GM20431 (cell line): ENCODE measurements around the gene TBC1D1.

ENCODE experiments used
- in situ Hi-C: fragments of 300-500 bp; cut with MseI, MboI; formaldehyde crosslinking; loops from one replicate; pipeline ENCODE4 v1.15.0; 2020; ENCODE audit warnings: low sequenced_read_pairs; ENCODE audit not compliant: unreplicated experiment

TBC1D1 gene

DNA sequence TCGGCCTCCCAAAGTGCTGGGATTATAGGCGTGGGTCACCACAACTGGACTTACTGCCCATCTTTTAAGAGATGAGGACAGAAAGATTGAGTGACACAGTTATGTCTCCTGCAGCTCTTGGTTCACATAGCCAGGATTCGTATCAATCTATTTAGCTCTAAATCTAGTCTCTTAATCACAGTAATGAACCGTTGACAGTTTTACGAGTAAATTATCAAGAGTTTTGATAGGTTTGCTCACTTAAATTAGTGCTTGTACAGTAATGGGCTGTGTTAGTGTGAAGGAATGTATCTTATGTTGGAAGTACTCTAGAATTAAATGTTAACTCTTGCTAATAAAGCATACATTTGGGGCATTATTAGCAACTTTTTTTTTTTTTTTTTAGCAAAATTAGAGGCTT is 175.0 kb downstream of the TBC1D1 start:
- in situ Hi-C loops = loop anchor here (10.0 to 25.0 kb wide), 3 partner anchors 99 to 621 kb away; no protein-coding TSS in a partner anchor

DNA sequence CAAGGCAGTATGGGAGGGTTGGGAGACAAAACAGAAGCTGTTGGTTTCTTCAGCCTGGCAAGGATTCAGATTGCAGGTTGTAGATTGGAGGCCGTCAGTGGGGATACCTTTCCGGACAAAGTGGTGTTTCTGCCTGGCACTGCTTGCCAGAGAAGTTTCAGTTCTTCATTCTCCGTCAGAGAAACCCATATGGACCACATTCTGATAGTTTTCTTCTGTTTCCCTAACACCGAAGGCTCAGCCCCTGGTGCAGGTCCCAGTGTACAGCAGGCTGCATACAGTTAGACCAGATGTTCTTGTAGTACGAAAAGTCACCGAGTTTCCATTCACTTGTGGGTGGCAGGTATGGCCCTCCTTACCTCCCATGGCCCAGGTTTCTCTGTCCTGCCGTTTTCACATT is 176.6 kb downstream of the TBC1D1 start:
- in situ Hi-C loops = loop anchor here (10.0 to 25.0 kb wide), 3 partner anchors 97 to 620 kb away; no protein-coding TSS in a partner anchor

DNA sequence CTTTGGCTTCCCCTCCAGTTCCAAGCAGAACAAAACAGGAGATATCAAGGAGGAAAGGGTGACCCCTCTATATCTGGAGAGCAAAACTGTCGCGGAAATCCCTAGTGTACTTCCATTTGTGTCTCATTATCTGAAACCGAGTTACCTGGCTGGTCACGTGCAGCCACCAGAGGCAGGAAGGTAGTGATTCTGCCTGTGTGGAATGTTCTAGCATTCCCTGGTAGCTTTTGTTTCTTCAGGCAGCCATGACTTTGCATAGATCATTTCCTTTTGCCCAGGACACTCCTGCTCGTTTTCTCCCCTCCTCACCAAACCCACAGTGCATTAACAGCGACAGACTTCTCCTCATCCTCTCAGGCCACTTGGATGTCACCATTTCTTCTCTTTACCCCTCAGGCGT is 177.2 kb downstream of the TBC1D1 start:
- in situ Hi-C loops = loop anchor here (10.0 to 25.0 kb wide), 3 partner anchors 97 to 619 kb away; no protein-coding TSS in a partner anchor

DNA sequence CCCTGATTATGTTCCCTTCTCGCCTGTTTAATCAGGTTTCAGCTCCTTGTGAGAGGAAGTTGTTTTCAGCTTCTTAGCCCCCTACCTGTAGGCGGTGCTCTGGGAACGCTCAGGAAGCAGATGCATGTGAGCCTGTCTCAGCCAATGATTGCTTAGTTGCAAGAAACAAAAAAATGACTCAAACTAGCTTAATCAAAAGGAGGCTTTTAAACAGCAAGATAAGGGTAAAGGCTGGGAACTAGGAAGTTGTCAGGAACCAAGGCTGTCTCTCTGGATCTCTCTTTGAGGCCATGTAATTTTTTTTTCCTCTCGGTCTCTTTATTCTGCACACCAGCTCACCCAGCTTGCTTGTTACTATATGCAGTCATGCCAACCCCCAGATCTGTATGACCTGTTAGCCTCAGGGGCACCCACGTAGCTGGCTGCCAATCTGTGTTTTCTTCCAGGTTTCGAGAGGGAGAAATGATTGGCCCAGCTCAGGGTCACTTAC is 178.4 kb downstream of the TBC1D1 start:
- in situ Hi-C loops = loop anchor here (10.0 to 25.0 kb wide), 3 partner anchors 95 to 618 kb away; no protein-coding TSS in a partner anchor

DNA sequence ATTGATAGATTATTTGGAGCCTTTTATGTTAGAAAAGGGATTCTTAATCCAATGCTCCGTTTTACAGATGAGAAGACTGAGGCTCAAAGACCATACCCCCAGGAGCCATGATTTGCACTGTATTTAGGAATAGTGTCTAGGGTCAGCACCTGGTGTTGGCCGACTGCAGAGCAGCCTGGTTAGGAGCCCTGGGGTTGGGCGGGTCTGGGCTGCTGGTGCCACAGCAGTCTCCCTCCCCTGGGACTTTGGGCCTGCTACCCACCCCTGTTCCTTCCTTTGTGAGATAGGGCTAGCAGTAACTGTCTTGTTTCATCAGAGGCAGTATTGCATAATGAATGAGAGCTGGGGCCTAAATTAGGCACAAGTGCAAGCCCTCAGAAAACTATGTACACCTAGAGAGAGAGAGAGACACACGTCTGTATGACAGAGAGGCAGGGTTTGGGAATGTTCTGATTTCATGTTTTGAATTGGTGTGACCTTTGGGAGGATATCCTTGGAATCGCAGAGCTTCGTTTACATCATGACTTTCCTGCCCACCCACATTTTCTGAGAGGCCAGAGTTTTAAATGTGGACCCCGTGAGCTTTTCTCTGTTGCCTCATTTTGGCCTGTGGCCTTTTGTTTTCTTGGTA is 181.0 kb downstream of the TBC1D1 start:
- in situ Hi-C loops = loop anchor here (25.0 kb wide), 2 partner anchors 215 to 615 kb away; no protein-coding TSS in a partner anchor

DNA sequence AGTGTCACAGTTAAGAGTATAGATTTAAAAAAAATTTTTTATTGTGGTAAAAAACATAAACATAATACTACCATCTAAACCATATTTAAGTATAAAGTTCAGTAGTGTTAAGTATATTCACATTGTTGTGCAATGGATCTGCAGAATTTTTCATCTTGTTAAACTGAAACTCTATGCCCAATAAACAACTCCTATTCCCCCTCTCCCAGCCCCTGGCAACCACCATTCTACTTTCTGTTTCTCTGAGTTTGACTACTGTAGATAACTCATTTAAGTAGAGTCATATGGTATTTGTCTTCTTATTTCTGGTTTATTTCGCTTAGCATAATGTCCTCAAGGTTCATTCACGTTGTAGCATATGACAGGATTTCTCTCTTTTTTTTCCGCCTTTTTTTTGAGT is 181.7 kb downstream of the TBC1D1 start:
- in situ Hi-C loops = loop anchor here (25.0 kb wide), 2 partner anchors 215 to 615 kb away; no protein-coding TSS in a partner anchor

DNA sequence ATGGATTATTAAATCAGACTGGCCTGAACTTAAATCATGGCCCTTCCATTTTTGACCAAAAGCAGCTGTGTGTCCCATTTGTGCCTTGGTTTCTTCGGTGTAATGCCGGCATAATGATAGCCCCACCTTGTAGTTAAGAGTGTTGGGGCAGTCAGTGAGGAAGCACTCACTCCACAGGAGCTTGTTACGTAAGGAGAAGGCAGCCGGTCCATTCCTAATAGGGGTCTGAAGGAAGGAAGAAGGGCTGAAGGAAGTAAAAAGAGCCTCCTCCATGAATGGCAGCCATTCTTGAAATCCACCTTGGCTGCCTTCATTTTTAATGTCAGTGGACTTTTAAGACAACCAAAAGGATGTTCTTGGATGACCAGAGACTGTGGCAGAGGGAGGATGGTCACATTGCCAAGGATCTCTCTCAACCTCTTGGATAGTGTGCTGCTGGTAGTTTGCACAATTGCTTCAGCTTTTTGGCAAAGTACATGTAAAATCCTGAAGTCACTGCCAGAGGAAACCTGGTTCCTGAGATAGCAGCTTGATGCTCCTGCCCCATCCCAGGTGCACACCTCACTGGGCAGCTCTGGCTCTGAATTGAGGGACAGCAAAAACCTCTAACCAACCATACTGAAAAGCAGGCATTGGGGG is 182.8 kb downstream of the TBC1D1 start:
- in situ Hi-C loops = loop anchor here (25.0 kb wide), 2 partner anchors 214 to 614 kb away; no protein-coding TSS in a partner anchor

DNA sequence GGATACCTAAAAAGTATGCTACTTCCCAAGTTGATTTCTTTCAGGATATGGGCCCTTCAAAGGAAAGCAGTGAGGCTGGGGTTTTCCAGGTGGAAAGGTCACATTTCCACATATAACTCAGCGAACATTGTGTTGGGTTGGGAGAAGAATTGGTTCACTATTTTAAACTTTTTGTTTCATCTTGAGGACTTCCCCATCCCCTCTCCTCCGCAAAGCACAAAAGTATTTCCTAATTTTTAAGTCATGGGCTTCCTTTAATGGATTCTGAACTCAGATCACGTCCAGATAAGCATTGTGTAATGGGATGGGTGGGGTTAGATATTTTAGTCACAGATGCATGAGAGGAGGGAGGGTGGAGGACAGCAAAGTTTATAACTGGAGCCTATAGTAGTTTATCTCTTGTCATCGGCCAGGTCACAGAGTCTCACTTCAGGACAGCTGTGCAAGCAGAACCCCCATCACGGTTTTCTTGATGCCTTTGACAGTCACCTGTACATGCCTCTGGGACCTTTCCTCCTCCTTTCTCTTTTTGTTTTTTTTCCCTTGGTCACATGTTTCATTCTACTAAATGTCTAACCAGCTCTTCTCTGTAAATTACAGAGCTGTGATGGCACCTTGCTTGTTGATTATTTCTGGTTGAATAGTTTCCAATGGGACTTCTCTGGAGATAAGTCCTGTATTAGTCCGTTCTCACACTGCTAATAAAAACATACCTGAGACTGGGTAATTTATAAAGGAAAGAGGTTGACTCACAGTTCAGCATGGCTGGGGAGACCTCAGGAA is 184.7 kb downstream of the TBC1D1 start:
- in situ Hi-C loops = no loop called here

DNA sequence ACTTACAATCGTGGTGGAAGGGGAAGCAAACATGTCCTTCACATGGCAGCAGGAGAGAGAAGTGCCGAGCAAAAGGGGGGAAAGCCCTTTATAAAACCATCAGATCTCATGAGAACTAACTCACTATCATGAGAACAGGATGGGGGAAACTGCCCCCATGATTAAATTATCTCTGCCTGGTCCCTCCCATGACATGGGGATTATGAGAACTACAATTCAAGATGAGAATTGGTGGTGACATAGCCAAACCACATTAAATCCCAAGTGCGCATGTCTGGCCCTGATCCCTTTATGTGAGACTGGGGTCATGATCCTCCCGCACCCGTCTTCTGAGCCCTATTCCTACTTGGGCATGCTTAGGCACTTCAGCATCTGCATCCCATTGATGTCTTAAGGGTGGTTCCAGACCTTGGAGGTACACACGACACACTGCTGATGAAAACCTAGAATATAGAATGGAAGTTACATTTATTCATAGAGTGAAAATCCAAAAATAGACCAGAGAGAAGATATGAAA is 185.3 kb downstream of the TBC1D1 start:
- in situ Hi-C loops = no loop called here

DNA sequence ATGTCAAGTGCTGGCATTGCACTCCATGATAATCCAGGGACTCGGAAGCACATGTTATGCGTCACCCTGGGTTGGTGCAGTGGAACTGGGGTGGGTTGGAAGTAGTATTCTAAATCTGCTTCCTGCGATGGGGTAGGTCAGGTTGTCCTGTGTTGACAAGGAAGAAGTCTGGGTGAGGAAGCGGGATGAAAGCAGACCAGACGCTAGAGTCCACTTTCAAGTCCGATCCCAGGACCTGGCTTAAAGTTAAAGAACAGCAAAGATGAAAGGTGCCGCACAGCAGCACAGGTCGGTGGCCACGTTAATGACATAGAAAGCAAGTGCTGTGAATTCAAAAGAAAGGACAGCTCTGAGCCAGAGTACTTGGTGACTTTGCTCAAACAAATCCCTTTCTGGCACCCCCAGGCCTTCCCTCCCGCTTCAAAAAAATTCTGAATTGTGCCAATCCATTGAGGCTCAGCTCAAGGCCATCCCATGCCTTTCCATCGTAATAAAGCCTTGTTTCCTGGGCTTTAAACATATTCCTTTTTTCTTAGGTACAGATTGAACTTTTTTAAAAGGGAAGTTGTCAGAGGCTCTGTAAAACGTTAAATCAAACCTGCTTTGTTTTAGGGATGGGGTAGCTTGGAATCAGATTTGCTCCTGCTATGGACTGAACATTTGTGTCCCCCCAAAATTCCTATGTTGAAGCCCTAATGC is 187.1 kb downstream of the TBC1D1 start:
- in situ Hi-C loops = no loop called here

DNA sequence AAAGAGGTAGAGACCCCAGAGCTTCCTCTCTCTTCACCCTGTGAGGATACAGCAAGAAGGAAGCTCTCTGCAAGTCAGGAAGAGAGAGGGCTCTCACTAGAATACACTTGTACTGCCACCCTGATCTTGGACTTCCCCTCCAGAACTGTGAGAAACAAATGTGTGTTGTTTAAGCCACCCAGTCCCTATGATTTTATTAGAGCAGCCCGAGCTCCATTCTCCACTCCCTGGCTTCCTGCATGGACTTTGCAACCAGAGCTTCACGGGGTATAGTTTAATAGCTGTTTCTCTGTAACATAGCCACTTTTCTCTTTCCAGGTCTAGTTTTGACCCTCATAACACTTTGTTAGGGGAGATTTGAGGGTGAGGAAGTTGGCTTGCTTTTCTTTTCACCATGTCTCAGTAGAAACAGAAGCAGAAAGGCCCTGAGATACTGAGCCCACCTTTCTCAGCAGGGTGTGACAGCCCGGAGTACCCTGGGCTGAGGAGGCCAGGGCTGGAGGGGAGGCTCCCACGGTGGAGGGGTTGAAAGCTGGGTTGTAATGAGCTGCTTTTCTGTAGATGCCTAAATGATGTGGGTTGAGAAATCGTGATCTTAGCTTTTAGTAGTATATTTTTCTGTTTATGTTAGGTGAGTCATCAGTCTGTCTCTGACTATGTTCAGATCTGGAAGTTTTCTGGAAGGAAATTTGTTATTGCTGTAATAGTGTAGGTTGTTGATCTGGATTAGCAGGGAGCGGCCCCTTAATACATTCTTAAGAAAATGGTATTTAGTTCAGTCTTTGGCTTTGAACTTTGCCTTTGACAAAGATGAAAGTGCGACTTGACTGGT is 187.9 kb downstream of the TBC1D1 start:
- in situ Hi-C loops = no loop called here

DNA sequence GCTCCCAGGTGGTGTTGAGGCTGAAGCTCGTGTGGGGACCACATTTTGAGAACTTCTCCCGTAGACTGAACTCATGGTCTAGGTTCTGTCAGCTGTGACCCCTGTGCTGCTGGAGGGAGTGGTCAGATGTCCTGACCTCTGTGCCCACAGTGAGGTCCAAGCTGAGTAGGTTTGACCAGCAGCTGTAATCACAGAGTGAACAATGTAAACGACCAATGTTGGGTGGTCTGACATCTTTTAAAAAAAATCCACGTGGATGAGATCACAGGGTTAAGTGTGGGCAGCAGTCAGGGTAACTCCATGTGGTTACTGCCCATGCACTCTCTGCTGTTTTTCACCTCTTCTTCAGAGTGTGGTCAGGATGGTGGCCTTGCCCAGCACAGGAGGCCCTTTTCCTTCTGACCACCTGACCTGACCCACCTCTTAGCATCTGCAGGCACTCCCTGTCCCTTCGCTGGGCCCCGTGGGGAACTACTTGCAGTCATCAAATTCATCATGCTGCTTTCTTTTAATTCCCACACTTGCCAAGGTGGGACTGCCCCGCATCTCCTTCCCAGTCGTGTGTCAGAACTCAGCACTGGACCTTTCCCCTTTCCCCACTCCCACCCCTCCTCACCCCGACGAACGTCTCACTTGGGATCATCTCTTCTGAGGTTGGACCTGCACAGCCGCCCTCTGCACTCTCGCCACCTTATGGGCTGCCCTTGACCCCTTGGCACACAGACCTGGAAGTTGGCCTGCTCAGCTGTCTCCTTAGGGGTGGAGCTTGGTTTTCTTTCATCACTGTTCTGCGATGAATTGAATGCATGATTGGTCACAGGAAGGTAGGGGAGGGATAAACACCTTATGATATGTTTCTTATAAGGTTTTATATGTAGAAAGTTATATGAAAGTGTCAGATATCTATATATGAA is 189.4 kb downstream of the TBC1D1 start:
- in situ Hi-C loops = no loop called here

DNA sequence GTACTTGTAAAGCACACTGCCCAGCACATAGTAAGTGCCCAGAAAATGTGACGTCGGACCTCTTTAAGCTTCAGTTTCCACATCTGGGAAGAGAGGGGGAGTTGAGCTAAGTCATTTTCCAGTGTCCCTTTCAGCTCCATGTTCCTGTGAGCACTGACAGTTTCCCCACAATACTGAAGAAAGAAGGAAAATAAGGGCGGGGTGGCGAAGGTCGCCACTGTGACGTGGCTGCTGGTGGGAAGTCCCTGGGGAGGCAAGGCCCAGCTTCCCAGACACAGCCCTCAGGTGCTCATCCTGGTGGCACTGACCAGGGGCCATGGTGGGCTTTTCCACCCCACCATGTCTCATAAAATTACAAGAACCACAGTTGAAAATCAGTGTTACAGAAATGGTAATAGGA is 191.1 kb downstream of the TBC1D1 start:
- in situ Hi-C loops = no loop called here

DNA sequence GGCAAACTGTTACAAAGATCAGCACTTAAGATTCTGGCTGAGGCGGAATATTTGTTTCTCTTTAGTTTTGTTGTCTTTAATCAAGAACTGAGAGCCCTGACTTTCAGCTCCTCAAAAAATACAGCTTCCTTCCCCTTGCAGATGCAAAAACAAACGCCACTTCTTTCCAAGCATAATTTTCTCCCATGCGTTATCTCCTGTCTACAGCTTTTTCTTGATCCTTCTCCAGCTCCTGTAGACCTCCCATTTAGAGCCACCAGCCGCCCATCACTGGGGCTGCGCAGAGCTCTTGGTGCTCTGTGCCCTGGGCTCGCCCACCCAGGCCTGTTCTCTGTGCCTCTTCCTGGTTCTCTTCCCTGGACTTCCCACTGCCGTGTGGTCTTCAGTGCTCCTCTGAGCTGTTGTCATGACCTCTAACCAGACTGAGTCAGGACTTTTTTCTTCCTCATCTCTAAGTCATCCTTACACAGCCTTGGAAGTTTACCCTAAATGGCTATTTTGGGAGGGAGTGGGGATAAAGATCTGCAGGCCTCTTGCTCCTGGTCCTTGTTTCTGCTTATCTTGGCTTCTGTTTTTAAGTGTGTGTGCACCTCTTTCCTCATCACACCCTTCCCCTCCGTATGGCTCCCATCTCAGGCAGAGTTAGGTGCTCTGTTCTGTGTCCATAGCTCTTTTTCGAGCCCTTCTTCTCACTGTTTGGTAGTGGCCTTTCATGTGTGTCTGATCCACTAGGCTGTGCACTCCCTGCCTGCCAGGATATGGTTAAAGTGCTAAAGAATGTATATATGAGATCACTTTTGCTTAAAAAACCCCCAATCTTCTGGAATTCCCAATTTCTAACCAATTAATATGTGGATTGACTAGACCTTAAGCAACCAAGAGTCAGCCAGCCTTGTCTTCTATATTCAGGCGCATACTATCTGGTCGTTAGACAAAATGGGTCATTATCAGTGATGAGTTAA is 191.8 kb downstream of the TBC1D1 start:
- in situ Hi-C loops = no loop called here

DNA sequence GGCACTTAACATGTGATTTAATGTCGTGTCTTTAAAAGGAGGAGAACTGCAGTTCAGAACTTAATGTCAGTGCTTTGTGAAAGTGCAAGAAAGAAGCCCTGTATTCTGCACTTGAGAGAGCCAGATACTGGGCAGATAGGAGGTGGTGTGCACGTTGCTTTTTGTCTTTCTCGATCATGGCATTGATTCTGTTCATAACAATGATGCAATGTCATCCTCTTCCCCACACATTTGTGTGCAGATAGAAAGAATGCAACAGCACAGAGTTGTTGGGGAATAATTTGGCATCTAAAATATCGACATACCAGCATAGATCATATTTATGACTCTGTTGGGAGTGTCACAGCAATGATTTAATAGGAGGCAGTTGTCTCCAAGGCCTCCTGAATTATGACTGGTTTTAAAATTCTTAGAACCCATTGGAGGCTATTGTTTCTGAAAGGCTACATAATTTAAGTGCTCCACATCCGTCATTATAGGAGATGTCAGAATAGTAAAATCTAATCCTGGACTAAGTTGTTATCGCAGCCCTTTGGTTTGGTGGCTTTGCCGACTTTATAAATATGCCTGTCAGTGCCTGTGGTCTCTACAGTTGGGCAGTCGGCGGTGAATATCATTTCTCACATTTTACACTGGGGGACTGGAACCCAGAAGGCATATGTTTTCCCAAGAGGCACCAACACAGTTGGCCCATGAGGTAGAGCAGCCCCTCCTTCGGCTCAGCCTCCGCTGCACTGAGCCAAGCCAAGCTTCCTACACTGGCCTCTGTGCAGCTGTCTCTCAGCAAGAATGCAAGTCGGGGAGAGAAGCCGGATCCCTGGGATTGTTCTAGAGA is 194.2 kb downstream of the TBC1D1 start:
- in situ Hi-C loops = no loop called here

DNA sequence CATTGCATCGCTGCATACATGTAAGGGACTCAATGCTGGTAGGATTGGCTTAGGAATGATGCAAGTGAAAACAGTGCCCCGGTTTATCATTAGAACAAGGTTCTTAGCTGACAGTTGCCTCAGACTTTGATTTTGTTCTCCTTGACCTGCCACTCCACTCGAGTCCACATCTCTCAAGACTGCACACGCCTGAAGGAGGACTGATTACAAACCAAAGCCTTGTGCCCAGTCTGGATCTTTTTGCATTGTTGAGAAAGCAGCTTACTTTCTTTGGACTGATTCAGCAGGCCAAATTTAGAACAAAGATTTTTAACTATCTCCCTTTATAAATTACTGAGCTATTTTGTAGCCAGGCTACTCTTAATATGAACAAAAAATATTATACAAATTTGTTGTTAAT is 194.9 kb downstream of the TBC1D1 start:
- in situ Hi-C loops = no loop called here
